ENCODE data around the gene AOPEP. TPM values are rescaled to one million over a fixed set of nuclear protein-coding genes. Genes with fewer than 3 reads are reported as not detected.
A peak's percentile ranks its signal among the peaks of the same experiment; 100 is the strongest.

AOPEP gene
- polyA plus RNA-seq, 1 of the 3 experiments (the other 2 are of a cell fraction): 54.6 TPM

DNA sequence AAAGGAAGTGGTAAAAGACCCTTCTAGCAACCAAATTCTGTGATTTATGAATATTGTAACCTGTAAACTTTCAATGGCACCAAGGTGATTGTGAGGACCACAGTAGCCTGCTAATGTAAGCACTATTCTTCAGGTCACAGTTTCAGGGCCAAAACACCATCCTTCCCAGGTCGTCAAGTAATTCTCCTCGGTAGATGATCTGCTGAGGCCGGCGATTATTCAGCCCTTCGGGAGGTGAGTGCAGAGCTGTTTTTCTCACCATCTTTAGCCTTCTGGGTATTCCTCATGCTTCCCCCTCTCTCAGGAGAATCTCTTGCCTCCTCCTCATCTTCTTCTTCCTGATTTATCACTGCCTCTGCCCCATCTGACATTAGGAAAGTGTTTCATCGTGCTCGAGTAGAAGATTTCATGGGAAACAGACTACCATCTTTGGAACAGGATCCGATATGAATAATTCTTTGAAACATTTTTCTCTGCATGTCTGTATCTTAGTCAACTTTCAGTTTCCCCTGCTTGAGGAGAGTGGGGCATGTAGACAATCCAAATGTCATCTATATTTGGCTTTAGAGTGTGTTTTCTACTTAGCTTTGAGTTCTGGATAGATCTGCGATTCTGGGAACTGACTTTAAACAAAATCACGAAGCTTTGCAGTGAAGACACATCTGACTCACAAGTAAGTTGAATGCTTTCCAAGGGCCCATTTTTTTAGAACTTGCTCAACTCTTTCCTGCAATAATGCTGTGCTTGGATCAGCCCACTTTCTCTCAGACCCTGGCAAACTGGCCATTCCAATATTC, 173.9 kb downstream of the AOPEP start:
- POLR2A ChIA-PET: no interaction called here
- Histone ChIP-seq H2AFZ (ENCODE audit: low read depth) (peak overlapping the region; percentile 73), H3K4me2 (peak overlapping the region; percentile 76), H3K4me3 (ENCODE audit: low read depth in 2 of 2, low read length in 1 of 2) (peak overlapping the region in 1 of 2 experiments; percentile 52; a peak in 2 of 4 replicates), H3K9ac (peak overlapping the region; percentile 54), H3K9me3 (no peaks in the 10 kb centered on the region), H3K27me3 (ENCODE audit: insufficient read depth) (no peaks in the 10 kb centered on the region), H3K27ac (ENCODE audit: low read depth in 2 of 2, low read length in 1 of 2) (peak overlapping the region; percentile 86 to 94), H3K79me2 (ENCODE audit: insufficient read depth) (no peaks in the 10 kb centered on the region; the same call in 1 of the 2 replicates), H3K4me1 (ENCODE audit: control insufficient read depth in 1 of 2, insufficient read depth in 2 of 2, low read depth in 1 of 2, low read length in 1 of 2) (peaks cover 16 to 24% of the 10 kb centered on the region in 2 experiments; a peak in 3 of 4 replicates), H4K20me1 (ENCODE audit: insufficient read depth) (no peaks in the 10 kb centered on the region), H3K36me3 (replicated peaks in 1 of 2; ENCODE audit: control insufficient read depth in 1 of 2, insufficient read depth in 2 of 2, low read length in 1 of 2) (no peaks in the 10 kb centered on the region), H3K9me2 (no peaks in the 10 kb centered on the region), H3F3A (replicated peaks; ENCODE audit: insufficient read depth) (peaks cover 44% of the 10 kb centered on the region)
- CTCF ChIA-PET: no interaction called here
- no peak for DNase-seq
- WGBS (ENCODE audit: low lambda C conversion rate): 34% methylated on average over 10 of the region's 10 CpGs
- TF ChIP-seq GATA2 (CRISPR knock-in tag; IDR thresholded peaks at IDR 0.05): no peak
- TF ChIP-seq TAF1 (IDR thresholded peaks at IDR 0.05; ENCODE audit: borderline replicate concordance, low read depth, low read length): no peak; the same call in 1 of the 2 replicates
- peak; percentile 67 for TF ChIP-seq FOSL2 (IDR thresholded peaks at IDR 0.05; ENCODE audit: borderline replicate concordance, low read depth)
- no peak for TF ChIP-seq REST (IDR thresholded peaks at IDR 0.05; ENCODE audit: low read depth, low read length)
- TF ChIP-seq FOXM1 (IDR thresholded peaks at IDR 0.05; ENCODE audit: low read depth): no peak
- TF ChIP-seq IRF3 (IDR thresholded peaks at IDR 0.05; ENCODE audit: low read depth, low read length): no peak
- 0 out of 2 replicates have a peak, but pooled peaks have one; percentile 38 for TF ChIP-seq TEAD4 (IDR thresholded peaks at IDR 0.05; ENCODE audit: borderline replicate concordance, insufficient read depth)
- TF ChIP-seq, protein P1, sequence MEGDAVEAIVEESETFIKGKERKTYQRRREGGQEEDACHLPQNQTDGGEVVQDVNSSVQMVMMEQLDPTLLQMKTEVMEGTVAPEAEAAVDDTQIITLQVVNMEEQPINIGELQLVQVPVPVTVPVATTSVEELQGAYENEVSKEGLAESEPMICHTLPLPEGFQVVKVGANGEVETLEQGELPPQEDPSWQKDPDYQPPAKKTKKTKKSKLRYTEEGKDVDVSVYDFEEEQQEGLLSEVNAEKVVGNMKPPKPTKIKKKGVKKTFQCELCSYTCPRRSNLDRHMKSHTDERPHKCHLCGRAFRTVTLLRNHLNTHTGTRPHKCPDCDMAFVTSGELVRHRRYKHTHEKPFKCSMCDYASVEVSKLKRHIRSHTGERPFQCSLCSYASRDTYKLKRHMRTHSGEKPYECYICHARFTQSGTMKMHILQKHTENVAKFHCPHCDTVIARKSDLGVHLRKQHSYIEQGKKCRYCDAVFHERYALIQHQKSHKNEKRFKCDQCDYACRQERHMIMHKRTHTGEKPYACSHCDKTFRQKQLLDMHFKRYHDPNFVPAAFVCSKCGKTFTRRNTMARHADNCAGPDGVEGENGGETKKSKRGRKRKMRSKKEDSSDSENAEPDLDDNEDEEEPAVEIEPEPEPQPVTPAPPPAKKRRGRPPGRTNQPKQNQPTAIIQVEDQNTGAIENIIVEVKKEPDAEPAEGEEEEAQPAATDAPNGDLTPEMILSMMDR (IDR thresholded peaks at IDR 0.05): no peak
- peak; percentile 55; the same call in 1 of the 2 replicates for TF ChIP-seq POLR2AphosphoS5 (IDR thresholded peaks at IDR 0.05; ENCODE audit: low read depth, low read length)
- no peak for TF ChIP-seq RAD21 (IDR thresholded peaks at IDR 0.05; ENCODE audit: low read length)
- TF ChIP-seq, protein P2, sequence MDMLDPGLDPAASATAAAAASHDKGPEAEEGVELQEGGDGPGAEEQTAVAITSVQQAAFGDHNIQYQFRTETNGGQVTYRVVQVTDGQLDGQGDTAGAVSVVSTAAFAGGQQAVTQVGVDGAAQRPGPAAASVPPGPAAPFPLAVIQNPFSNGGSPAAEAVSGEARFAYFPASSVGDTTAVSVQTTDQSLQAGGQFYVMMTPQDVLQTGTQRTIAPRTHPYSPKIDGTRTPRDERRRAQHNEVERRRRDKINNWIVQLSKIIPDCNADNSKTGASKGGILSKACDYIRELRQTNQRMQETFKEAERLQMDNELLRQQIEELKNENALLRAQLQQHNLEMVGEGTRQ (IDR thresholded peaks at IDR 0.05; ENCODE audit: borderline replicate concordance, low read depth, low read length): no peak
- TF ChIP-seq NFIC (IDR thresholded peaks at IDR 0.05; ENCODE audit: borderline replicate concordance): peak; percentile 83
- TF ChIP-seq MEF2A (IDR thresholded peaks at IDR 0.05; ENCODE audit: borderline replicate concordance, low read depth): peak; percentile 68; the same call in 1 of the 2 replicates
- TF ChIP-seq EZH2phosphoT487 (IDR thresholded peaks at IDR 0.05; ENCODE audit: borderline replicate concordance, low read depth): no peak
- TF ChIP-seq NRF1 (IDR thresholded peaks at IDR 0.05; ENCODE audit: low read depth, low read length): no peak
- 0 out of 2 replicates have a peak, but pooled peaks have one; percentile 15 for TF ChIP-seq GABPA (IDR thresholded peaks at IDR 0.05; ENCODE audit: low read depth)
- no peak for TF ChIP-seq MXI1 (IDR thresholded peaks at IDR 0.05; ENCODE audit: low read depth, low read length)
- no peak for TF ChIP-seq YY1 (IDR thresholded peaks at IDR 0.05; ENCODE audit: low read depth)
- TF ChIP-seq FOXJ3 (CRISPR knock-in tag; IDR thresholded peaks at IDR 0.05): no peak
- peak; percentile 47 for TF ChIP-seq JUND (IDR thresholded peaks at IDR 0.05)
- TF ChIP-seq RFX5 (IDR thresholded peaks at IDR 0.05; ENCODE audit: low read length): no peak
- TF ChIP-seq, protein P3, sequence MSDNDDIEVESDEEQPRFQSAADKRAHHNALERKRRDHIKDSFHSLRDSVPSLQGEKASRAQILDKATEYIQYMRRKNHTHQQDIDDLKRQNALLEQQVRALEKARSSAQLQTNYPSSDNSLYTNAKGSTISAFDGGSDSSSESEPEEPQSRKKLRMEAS (IDR thresholded peaks at IDR 0.05; ENCODE audit: low read depth): peak; percentile 36; the same call in 1 of the 2 replicates
- TF ChIP-seq USF1 (IDR thresholded peaks at IDR 0.05; ENCODE audit: borderline replicate concordance, low read depth): no peak
- TF ChIP-seq ELF1 (IDR thresholded peaks at IDR 0.05): no peak
- peak; percentile 70 for TF ChIP-seq TCF12 (IDR thresholded peaks at IDR 0.05)
